Measurements from ENCODE around the gene NTM. TPM values are rescaled to one million over a fixed set of nuclear protein-coding genes. Genes with fewer than 3 reads are reported as not detected.

NTM gene
- total and polyA plus RNA-seq, 12 donors = 0.26 to 11.5 (median 4.0) TPM

- H3K36me3 ChIP-seq (replicated peaks in 1 of 2) = no peaks in the 10 kb centered on the region
- 23 to 32% (median 27%) methylated on average over 1 of the region's 1 CpG for WGBS, 4 donors
- TF ChIP-seq POLR2A (IDR thresholded peaks at IDR 0.05) = no peak
- TF ChIP-seq, protein P1, sequence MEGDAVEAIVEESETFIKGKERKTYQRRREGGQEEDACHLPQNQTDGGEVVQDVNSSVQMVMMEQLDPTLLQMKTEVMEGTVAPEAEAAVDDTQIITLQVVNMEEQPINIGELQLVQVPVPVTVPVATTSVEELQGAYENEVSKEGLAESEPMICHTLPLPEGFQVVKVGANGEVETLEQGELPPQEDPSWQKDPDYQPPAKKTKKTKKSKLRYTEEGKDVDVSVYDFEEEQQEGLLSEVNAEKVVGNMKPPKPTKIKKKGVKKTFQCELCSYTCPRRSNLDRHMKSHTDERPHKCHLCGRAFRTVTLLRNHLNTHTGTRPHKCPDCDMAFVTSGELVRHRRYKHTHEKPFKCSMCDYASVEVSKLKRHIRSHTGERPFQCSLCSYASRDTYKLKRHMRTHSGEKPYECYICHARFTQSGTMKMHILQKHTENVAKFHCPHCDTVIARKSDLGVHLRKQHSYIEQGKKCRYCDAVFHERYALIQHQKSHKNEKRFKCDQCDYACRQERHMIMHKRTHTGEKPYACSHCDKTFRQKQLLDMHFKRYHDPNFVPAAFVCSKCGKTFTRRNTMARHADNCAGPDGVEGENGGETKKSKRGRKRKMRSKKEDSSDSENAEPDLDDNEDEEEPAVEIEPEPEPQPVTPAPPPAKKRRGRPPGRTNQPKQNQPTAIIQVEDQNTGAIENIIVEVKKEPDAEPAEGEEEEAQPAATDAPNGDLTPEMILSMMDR (IDR thresholded peaks at IDR 0.05) = no peak
- H3K4me1 ChIP-seq (replicated peaks in 1 of 2) = no peaks in the 10 kb centered on the region
- no peak overlapping the region for H3K27ac ChIP-seq
- intact Hi-C loops (cut with DNase I) = no loop called here
- H3K4me3 ChIP-seq = no peak overlapping the region
- H3K9me3 ChIP-seq (replicated peaks in 1 of 3) = no peaks in the 10 kb centered on the region
- no peaks in the 10 kb centered on the region for H3K27me3 ChIP-seq
- no peak for DNase-seq
Measured at GRCh38 chr11:131518305-131518838, 148.0 kb downstream of the NTM start.

GRCh38 chr11:131522851-131523250, 152.4 kb downstream of the NTM start:
- Histone ChIP-seq H3K4me3 (no peak overlapping the region), H3K27ac (no peak overlapping the region), H3K9me3 (replicated peaks in 1 of 3) (no peaks in the 10 kb centered on the region), H3K4me1 (replicated peaks in 1 of 2) (no peaks in the 10 kb centered on the region), H3K27me3 (no peaks in the 10 kb centered on the region), H3K36me3 (replicated peaks in 1 of 2) (no peaks in the 10 kb centered on the region)
- no peak for DNase-seq
- intact Hi-C loops (cut with DNase I) = no loop called here
- WGBS, 4 donors = 43 to 92% (median 71%) methylated on average over 2 of the region's 2 CpGs
- TF ChIP-seq, protein P1 (IDR thresholded peaks at IDR 0.05) = no peak
- TF ChIP-seq POLR2A (IDR thresholded peaks at IDR 0.05) = no peak

GRCh38 chr11:131530407-131530806, 160.0 kb downstream of the NTM start:
- H3K4me3 ChIP-seq = no peak overlapping the region
- H3K9me3 ChIP-seq (replicated peaks in 1 of 3) = no peaks in the 10 kb centered on the region
- intact Hi-C loops (cut with DNase I) = no loop called here
- no peaks in the 10 kb centered on the region for H3K4me1 ChIP-seq (replicated peaks in 1 of 2)
- H3K27me3 ChIP-seq = no peaks in the 10 kb centered on the region
- no peak for DNase-seq
- H3K36me3 ChIP-seq (replicated peaks in 1 of 2) = no peaks in the 10 kb centered on the region
- TF ChIP-seq, protein P1 (IDR thresholded peaks at IDR 0.05) = no peak
- no peak for TF ChIP-seq POLR2A (IDR thresholded peaks at IDR 0.05)
- no peak overlapping the region for H3K27ac ChIP-seq
- WGBS, 4 donors = 34 to 59% (median 51%) methylated on average over 2 of the region's 2 CpGs

GRCh38 chr11:131533149-131533548, 162.7 kb downstream of the NTM start:
- 52 to 73% (median 60%) methylated on average over 8 of the region's 8 CpGs for WGBS, 4 donors
- TF ChIP-seq POLR2A (IDR thresholded peaks at IDR 0.05) = no peak
- TF ChIP-seq, protein P1 (IDR thresholded peaks at IDR 0.05) = no peak
- no peaks in the 10 kb centered on the region for H3K9me3 ChIP-seq (replicated peaks in 1 of 3)
- no peak for DNase-seq
- H3K4me1 ChIP-seq (replicated peaks in 1 of 2) = no peaks in the 10 kb centered on the region
- H3K27ac ChIP-seq = no peak overlapping the region
- intact Hi-C loops (cut with DNase I) = no loop called here
- no peaks in the 10 kb centered on the region for H3K27me3 ChIP-seq
- no peak overlapping the region for H3K4me3 ChIP-seq
- H3K36me3 ChIP-seq (replicated peaks in 1 of 2) = no peaks in the 10 kb centered on the region

Data from adrenal gland (tissue), 12 donors.